ENCODE results near the gene LAMA4.

DNA sequence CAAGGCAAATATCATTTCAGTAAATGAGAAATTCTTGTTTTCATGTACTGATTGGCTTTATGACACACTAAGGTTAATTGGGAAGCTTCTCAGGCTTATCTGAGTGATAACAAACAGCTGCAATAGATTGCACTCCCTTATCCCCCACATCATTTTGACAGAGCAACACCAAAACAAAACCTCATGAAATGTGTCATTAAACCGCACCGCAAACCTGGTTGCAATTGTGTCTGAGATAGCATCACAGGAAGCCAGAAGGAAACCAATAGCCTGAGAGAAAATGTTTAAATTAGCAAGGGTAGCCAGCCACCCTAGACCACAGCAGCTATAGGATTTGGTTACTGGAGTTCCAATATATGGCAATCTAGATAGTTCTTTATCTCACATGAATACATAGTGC lies 31.6 kb upstream of the LAMA4 start:
- TF ChIP-seq, protein P1, sequence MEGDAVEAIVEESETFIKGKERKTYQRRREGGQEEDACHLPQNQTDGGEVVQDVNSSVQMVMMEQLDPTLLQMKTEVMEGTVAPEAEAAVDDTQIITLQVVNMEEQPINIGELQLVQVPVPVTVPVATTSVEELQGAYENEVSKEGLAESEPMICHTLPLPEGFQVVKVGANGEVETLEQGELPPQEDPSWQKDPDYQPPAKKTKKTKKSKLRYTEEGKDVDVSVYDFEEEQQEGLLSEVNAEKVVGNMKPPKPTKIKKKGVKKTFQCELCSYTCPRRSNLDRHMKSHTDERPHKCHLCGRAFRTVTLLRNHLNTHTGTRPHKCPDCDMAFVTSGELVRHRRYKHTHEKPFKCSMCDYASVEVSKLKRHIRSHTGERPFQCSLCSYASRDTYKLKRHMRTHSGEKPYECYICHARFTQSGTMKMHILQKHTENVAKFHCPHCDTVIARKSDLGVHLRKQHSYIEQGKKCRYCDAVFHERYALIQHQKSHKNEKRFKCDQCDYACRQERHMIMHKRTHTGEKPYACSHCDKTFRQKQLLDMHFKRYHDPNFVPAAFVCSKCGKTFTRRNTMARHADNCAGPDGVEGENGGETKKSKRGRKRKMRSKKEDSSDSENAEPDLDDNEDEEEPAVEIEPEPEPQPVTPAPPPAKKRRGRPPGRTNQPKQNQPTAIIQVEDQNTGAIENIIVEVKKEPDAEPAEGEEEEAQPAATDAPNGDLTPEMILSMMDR (IDR thresholded peaks at IDR 0.05) = no peak
- TF ChIP-seq POLR2A (IDR thresholded peaks at IDR 0.05) = no peak
- TF ChIP-seq POLR2AphosphoS5 (IDR thresholded peaks at IDR 0.05; ENCODE audit: insufficient read depth in 1 of 2, low read depth in 1 of 2) = no peak

Measured in vagina (tissue), 2 donors.